ENCODE data around the gene PTPRU. TPM values are rescaled to one million over a fixed set of nuclear protein-coding genes. Genes with fewer than 3 reads are reported as not detected.

PTPRU gene
- polyA plus RNA-seq, 2 of the 4 experiments (the other 2 are of a cell fraction), result 5.7 to 6.1 TPM

DNA sequence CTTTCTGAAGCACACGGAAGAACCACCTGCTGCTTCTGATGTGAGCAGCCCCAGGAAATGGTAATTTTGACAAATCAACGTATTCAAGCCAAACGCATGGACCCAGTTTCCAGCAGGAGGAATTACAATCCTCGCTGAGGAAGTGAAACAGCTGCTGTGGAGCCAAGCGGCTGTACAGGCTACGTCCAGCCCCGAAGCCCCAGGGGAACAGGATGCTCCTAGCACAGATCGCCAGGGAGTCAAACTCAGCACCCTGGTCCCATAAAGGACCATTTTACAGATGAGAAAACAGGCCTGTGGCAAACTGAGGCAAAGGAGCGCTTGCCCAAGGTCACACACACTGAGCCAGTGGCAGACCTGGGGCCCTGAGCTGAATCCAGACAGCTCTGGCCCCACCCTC lies 108.0 kb downstream of the PTPRU start:
- POLR2A ChIA-PET, result no interaction called here
- 60% methylated on average over 1 of the region's 9 CpGs for WGBS (ENCODE audit: missing lambda C conversion rate)
- DNase-seq (ENCODE audit: low read depth in 1 of 2, low spot score in 1 of 2), result no peak
- Histone ChIP-seq H3K4me3 (no peak overlapping the region), H3K4me1 (no peaks in the 10 kb centered on the region), H3K4me2 (no peak overlapping the region), H3K27ac (no peak overlapping the region), H3K9me3 (no peaks in the 10 kb centered on the region)
- CTCF ChIA-PET, result no interaction called here
- ATAC-seq, result no peak
- no peak for FAIRE-seq
- TF ChIP-seq BHLHE40 (IDR thresholded peaks at IDR 0.05; ENCODE audit: low read depth, low read length) (no peak), HOXB13 (CRISPR knock-in tag; IDR thresholded peaks at IDR 0.05; ENCODE audit: low read depth) (no peak), HEYL (CRISPR knock-in tag; IDR thresholded peaks at IDR 0.05) (no peak), SREBF2 (IDR thresholded peaks at IDR 0.05) (no peak), RFX5 (IDR thresholded peaks at IDR 0.05) (no peak), ZNF302 (CRISPR knock-in tag; IDR thresholded peaks at IDR 0.05) (no peak), RNF2 (IDR thresholded peaks at IDR 0.05; ENCODE audit: borderline replicate concordance, low read depth) (no peak), ZC3H11A (IDR thresholded peaks at IDR 0.05) (no peak), RCOR1 (IDR thresholded peaks at IDR 0.05; ENCODE audit: low read depth, low read length) (no peak), KDM5A (IDR thresholded peaks at IDR 0.05) (no peak), MAZ (IDR thresholded peaks at IDR 0.05; ENCODE audit: borderline replicate concordance, low read depth, low read length) (no peak), NR3C1 (IDR thresholded peaks at IDR 0.05) (no peak), SMC3 (IDR thresholded peaks at IDR 0.05) (no peak), TFCP2L1 (CRISPR knock-in tag; IDR thresholded peaks at IDR 0.05) (no peak), CBX2 (IDR thresholded peaks at IDR 0.05; ENCODE audit: borderline replicate concordance, low read depth) (no peak)
- TF ChIP-seq, protein P1, sequence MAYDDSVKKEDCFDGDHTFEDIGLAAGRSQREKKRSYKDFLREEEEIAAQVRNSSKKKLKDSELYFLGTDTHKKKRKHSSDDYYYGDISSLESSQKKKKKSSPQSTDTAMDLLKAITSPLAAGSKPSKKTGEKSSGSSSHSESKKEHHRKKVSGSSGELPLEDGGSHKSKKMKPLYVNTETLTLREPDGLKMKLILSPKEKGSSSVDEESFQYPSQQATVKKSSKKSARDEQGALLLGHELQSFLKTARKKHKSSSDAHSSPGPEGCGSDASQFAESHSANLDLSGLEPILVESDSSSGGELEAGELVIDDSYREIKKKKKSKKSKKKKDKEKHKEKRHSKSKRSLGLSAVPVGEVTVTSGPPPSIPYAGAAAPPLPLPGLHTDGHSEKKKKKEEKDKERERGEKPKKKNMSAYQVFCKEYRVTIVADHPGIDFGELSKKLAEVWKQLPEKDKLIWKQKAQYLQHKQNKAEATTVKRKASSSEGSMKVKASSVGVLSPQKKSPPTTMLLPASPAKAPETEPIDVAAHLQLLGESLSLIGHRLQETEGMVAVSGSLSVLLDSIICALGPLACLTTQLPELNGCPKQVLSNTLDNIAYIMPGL (CRISPR knock-in tag; IDR thresholded peaks at IDR 0.05; ENCODE audit: borderline replicate concordance), result no peak

DNA sequence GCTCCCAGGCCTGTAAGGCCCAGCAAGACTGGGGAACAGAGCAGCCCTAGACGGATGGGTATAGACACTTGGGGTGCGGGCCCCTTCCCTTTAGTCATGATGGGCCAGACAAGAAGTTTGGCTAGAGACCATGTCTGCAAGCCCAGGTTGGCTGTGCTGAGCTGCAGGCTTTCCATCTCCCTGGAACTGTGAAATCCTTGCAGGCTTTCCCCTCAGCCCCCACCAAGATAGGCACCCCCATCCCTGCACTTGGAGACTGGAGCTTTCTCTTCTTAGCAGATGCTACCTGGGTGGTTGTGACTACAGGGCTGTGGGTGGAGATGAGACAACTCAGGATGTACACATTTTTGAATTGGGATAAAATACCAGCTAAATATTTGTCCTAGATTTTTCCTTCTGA lies 110.3 kb downstream of the PTPRU start:
- Histone ChIP-seq H3K4me2 (no peak overlapping the region), H3K4me3 (no peak overlapping the region), H3K27ac (no peak overlapping the region), H3K4me1 (no peaks in the 10 kb centered on the region), H3K9me3 (no peaks in the 10 kb centered on the region)
- WGBS (ENCODE audit: missing lambda C conversion rate), result 37% methylated on average over 2 of the region's 2 CpGs
- ChIA-PET CTCF (interaction anchor here (0.7 kb wide), 1 partner anchor 837 kb away, joined by 3 read pairs; no protein-coding TSS in a partner anchor), POLR2A (no interaction called here)
- no peak for FAIRE-seq
- no peak for ATAC-seq
- TF ChIP-seq GATA3 (IDR thresholded peaks at IDR 0.05; ENCODE audit: borderline replicate concordance), result no peak
- TF ChIP-seq EP300 (IDR thresholded peaks at IDR 0.05), result no peak
- TF ChIP-seq CHD4 (IDR thresholded peaks at IDR 0.05; ENCODE audit: borderline replicate concordance), result no peak
- TF ChIP-seq, protein P2, sequence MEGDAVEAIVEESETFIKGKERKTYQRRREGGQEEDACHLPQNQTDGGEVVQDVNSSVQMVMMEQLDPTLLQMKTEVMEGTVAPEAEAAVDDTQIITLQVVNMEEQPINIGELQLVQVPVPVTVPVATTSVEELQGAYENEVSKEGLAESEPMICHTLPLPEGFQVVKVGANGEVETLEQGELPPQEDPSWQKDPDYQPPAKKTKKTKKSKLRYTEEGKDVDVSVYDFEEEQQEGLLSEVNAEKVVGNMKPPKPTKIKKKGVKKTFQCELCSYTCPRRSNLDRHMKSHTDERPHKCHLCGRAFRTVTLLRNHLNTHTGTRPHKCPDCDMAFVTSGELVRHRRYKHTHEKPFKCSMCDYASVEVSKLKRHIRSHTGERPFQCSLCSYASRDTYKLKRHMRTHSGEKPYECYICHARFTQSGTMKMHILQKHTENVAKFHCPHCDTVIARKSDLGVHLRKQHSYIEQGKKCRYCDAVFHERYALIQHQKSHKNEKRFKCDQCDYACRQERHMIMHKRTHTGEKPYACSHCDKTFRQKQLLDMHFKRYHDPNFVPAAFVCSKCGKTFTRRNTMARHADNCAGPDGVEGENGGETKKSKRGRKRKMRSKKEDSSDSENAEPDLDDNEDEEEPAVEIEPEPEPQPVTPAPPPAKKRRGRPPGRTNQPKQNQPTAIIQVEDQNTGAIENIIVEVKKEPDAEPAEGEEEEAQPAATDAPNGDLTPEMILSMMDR (IDR thresholded peaks at IDR 0.05), result no peak
- TF ChIP-seq, protein P3, sequence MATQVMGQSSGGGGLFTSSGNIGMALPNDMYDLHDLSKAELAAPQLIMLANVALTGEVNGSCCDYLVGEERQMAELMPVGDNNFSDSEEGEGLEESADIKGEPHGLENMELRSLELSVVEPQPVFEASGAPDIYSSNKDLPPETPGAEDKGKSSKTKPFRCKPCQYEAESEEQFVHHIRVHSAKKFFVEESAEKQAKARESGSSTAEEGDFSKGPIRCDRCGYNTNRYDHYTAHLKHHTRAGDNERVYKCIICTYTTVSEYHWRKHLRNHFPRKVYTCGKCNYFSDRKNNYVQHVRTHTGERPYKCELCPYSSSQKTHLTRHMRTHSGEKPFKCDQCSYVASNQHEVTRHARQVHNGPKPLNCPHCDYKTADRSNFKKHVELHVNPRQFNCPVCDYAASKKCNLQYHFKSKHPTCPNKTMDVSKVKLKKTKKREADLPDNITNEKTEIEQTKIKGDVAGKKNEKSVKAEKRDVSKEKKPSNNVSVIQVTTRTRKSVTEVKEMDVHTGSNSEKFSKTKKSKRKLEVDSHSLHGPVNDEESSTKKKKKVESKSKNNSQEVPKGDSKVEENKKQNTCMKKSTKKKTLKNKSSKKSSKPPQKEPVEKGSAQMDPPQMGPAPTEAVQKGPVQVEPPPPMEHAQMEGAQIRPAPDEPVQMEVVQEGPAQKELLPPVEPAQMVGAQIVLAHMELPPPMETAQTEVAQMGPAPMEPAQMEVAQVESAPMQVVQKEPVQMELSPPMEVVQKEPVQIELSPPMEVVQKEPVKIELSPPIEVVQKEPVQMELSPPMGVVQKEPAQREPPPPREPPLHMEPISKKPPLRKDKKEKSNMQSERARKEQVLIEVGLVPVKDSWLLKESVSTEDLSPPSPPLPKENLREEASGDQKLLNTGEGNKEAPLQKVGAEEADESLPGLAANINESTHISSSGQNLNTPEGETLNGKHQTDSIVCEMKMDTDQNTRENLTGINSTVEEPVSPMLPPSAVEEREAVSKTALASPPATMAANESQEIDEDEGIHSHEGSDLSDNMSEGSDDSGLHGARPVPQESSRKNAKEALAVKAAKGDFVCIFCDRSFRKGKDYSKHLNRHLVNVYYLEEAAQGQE (IDR thresholded peaks at IDR 0.05), result no peak
- no peak for TF ChIP-seq TP53 (CRISPR knock-in tag; IDR thresholded peaks at IDR 0.05)
- DNase-seq (ENCODE audit: low read depth in 1 of 2, low spot score in 1 of 2), result no peak
